ENCODE measurements around the gene CELF4. TPM values are rescaled to one million over a fixed set of nuclear protein-coding genes. Genes with fewer than 3 reads are reported as not detected.

CELF4 gene
- total and polyA plus RNA-seq, 7 donors, result 0.60 to 5.0 (median 1.8) TPM; not detected in 1

DNA sequence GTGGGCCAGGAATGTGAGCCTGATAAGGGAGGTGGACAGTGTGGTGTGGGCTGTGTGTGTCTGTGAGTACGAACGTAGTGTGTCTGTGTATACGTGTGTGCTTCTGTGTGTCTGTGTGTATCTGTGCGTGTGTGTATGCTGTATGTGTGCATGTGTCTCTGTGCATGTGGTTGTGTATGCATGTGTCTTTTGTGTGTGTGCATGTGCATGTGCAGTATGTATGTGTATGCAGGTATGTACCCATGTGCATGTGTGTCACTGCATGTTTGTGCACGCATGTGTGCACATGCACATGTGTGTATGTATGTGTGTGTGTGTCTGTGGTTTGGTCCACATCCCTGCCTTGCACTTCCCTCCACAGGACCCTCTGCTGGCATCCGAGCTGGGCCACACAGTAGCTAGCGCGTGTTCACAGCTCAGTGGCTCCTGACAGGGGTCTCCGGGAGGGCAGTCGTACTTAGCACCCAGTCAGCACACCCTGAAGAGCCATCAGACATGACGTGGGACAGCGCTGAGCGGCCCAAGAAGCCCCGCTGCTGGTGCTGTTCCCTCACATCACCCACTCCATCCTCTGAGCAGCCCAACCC is 114.3 kb downstream of the CELF4 start:
- intact Hi-C loops (cut with DNase I), result no loop called here

DNA sequence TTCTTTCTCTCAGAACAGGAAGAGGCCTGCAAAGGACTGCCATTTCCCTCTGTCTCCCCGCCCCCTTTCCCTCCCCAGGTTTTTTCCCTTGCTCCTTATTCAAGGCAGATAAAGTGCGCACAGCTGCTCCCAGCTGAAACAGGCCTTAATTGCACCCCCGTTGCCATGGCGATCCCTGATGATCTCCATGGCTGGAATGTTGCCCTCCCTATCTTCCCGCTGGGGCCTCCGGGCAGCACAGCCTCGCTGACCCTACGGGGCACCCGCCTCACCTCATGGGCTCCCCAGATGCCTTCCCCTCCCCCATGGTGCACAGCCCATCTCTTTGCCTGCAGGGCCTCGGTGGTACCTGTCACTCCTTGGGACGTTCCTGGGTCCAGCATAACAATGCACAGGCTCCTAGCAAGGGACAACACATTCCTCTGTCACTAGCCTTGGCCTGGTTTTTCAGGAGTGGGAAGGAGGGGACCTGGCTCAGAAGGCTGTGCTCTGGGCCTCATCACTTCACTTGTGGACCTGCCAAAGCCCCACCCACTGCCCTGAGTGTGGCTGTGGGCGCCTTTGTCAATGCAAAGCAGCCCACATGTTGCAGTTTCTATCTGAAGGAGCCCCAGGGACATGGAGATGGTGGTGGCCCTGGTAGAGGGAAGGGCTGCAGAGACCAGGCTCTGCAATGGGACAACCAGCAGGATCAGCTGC is 115.0 kb downstream of the CELF4 start:
- Histone ChIP-seq H3K36me3 (no peaks in the 10 kb centered on the region), H3K27me3 (no peaks in the 10 kb centered on the region), H3K27ac (no peak overlapping the region), H3K4me3 (no peak overlapping the region), H3K4me1 (peaks cover 0 to 41% (median 30%) of the 10 kb centered on the region in 4 donors), H3K9me3 (no peaks in the 10 kb centered on the region)
- no peak for TF ChIP-seq CTCF (IDR thresholded peaks at IDR 0.05)
- TF ChIP-seq EP300 (IDR thresholded peaks at IDR 0.05), result no peak
- no peak for TF ChIP-seq POLR2A (IDR thresholded peaks at IDR 0.05)
- no peak for TF ChIP-seq POLR2AphosphoS5 (IDR thresholded peaks at IDR 0.05)
- WGBS, 2 donors, result 22 to 51% methylated on average over 12 of the region's 12 CpGs
- intact Hi-C loops (cut with DNase I), result no loop called here
- DNase-seq, result peak; percentile 71

More for the DNA sequence above, 114.3 kb downstream of the CELF4 start:
- H3K4me1 ChIP-seq, result peaks cover 0 to 41% (median 30%) of the 10 kb centered on the region in 4 donors
- H3K27ac ChIP-seq, result peak overlapping the region in 1 of 4 donors; percentile 58
- H3K27me3 ChIP-seq, result no peaks in the 10 kb centered on the region
- WGBS, 2 donors, result 94 to 95% methylated on average over 14 of the region's 14 CpGs
- no peak overlapping the region for H3K4me3 ChIP-seq
- no peak for DNase-seq
- H3K36me3 ChIP-seq, result no peaks in the 10 kb centered on the region
- TF ChIP-seq POLR2A (IDR thresholded peaks at IDR 0.05), result no peak
- no peaks in the 10 kb centered on the region for H3K9me3 ChIP-seq

- peaks cover 0 to 41% (median 30%) of the 10 kb centered on the region in 4 donors for H3K4me1 ChIP-seq
- H3K27ac ChIP-seq, result no peak overlapping the region
- H3K27me3 ChIP-seq, result no peaks in the 10 kb centered on the region
- no peak for DNase-seq
- intact Hi-C loops (cut with DNase I), result no loop called here
- no peaks in the 10 kb centered on the region for H3K9me3 ChIP-seq
- no peak overlapping the region for H3K4me3 ChIP-seq
- H3K36me3 ChIP-seq, result no peaks in the 10 kb centered on the region
- TF ChIP-seq POLR2A (IDR thresholded peaks at IDR 0.05), result no peak
- whole genome bisulfite sequencing, 2 donors, result 68 to 83% methylated on average over 2 of the region's 2 CpGs
Measured at GRCh38 chr18:37449618-37450017, 116.0 kb downstream of the CELF4 start.

DNA sequence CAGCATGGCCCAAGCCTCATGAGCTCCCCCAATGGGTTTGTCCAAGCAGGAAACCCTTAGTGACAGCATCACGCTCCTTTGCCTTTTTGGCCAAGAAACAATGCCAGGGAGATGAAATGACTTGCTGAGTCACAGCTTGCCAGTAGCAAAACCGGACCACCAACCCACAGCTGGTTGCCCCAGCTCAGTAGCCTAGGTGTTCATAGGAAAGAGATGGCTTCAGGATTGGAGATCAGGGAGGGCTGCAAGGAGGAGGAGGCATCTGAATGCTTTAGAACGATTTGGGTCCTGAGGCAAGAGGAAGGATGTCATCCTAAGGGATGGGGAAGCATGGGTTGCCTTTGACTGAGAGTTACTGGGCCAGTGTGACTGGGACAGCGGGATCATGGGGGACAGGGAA is 116.7 kb downstream of the CELF4 start:
- intact Hi-C loops (cut with DNase I), result no loop called here
- H3K27me3 ChIP-seq, result peaks cover 0 to 4% (median 3%) of the 10 kb centered on the region in 3 donors
- no peak for TF ChIP-seq POLR2AphosphoS5 (IDR thresholded peaks at IDR 0.05)
- TF ChIP-seq EP300 (IDR thresholded peaks at IDR 0.05), result no peak
- no peak for TF ChIP-seq POLR2A (IDR thresholded peaks at IDR 0.05)
- TF ChIP-seq CTCF (IDR thresholded peaks at IDR 0.05), result no peak

GRCh38 chr18:37447962-37448888 is 117.4 kb downstream of the CELF4 start:
- Histone ChIP-seq H3K36me3 (no peaks in the 10 kb centered on the region), H3K27ac (no peak overlapping the region), H3K4me1 (peaks cover 0 to 36% (median 26%) of the 10 kb centered on the region in 4 donors), H3K27me3 (peaks cover 0 to 4% (median 4%) of the 10 kb centered on the region in 3 donors), H3K9me3 (no peaks in the 10 kb centered on the region), H3K4me3 (no peak overlapping the region)
- DNase-seq, result no peak
- TF ChIP-seq EP300 (IDR thresholded peaks at IDR 0.05), result no peak
- no peak for TF ChIP-seq CTCF (IDR thresholded peaks at IDR 0.05)
- no peak for TF ChIP-seq POLR2AphosphoS5 (IDR thresholded peaks at IDR 0.05)
- TF ChIP-seq POLR2A (IDR thresholded peaks at IDR 0.05), result no peak
- intact Hi-C loops (cut with DNase I), result no loop called here
- WGBS, 2 donors, result 72 to 86% methylated on average over 22 of the region's 22 CpGs

More for the DNA sequence above, 116.7 kb downstream of the CELF4 start:
- Histone ChIP-seq H3K36me3 (no peaks in the 10 kb centered on the region), H3K27ac (no peak overlapping the region), H3K9me3 (no peaks in the 10 kb centered on the region), H3K4me1 (peaks cover 0 to 41% (median 30%) of the 10 kb centered on the region in 4 donors), H3K4me3 (no peak overlapping the region)
- no peak for DNase-seq
- WGBS, 2 donors, result 81 to 85% methylated on average over 4 of the region's 4 CpGs
